Prostate gland (tissue), 2 donors: Measurements from ENCODE around the gene FHIT. TPM values are rescaled to one million over a fixed set of nuclear protein-coding genes. Genes with fewer than 3 reads are reported as not detected.

Experiments
- DNase-seq: peaks from one replicate; pipeline ENCODE4 v3.0.0-alpha.2; 2019; ENCODE audit warnings: low spot score
- H3K27ac ChIP-seq, 2 donors: fragments of 200-600 bp; sonication (generic); 2 replicates each; pipeline ENCODE4 v1.5.1; 2017 to 2019
- H3K27me3 ChIP-seq: fragments of 200-600 bp; sonication (generic); replicated peaks from 2 replicates; pipeline ENCODE4 v1.5.1; 2019; ENCODE audit not compliant: insufficient read depth
- H3K36me3 ChIP-seq, 2 donors: fragments of 200-600 bp; sonication (generic); 1 replicate in 1 of 2; 2 replicates in 1 of 2; pipeline versions ENCODE4 v1.5.1 to v1.8.1; 2017 to 2019
- H3K4me1 ChIP-seq: fragments of 200-600 bp; sonication (generic); replicated peaks from 2 replicates; pipeline ENCODE4 v1.5.1; 2019
- H3K4me3 ChIP-seq, 2 donors: fragments of 200-600 bp; sonication (generic); 2 replicates each; pipeline ENCODE4 v1.5.1; 2017 to 2019
- H3K9me3 ChIP-seq: fragments of 200-600 bp; sonication (generic); 2 replicates; pipeline ENCODE4 v1.5.1; 2017
- CTCF ChIP-seq, 4 experiments: fragments of 200-600 bp in 2 of 4; fragments of 450-650 bp in 2 of 4; sonication (generic) in 2 of 4; IDR thresholded peaks; 1 replicate in 3 of 4; 2 replicates in 1 of 4; pipeline ENCODE4 v1.5.1; 2016 to 2019; ENCODE audit warnings: antibody characterized with exemption in 4 of 4, mild to moderate bottlenecking in 2 of 4, moderate library complexity in 2 of 4
- POLR2A ChIP-seq: fragments of 450-650 bp; IDR thresholded peaks from one replicate; pipeline ENCODE4 v1.6.1; 2016; ENCODE audit warnings: antibody characterized with exemption, mild to moderate bottlenecking
- POLR2AphosphoS5 ChIP-seq: sonication (generic); formaldehyde crosslinking; IDR thresholded peaks from one replicate; pipeline ENCODE4 v1.6.1; 2017; ENCODE audit warnings: antibody characterized with exemption
- WGBS: methylation state at CpG from one replicate; pipeline ENCODE4 v1.1.5; 2018; 5-methylcytosine and 5-hydroxymethylcytosine counted together
- intact Hi-C: fragments of 100-400 bp; cut with DNase I; formaldehyde crosslinking; loops from one replicate; pipeline ENCODE4 v1.14.2; 2022
- total RNA-seq, 2 donors: library from RNA; depleted of rRNA; stranded (reverse); fragments of >200 nt; gene quantifications; one replicate each; pipeline ENCODE4 v1.1.0, GENCODE V29; 2016

The FHIT gene
- total RNA-seq, 2 donors from 2014 or later, result 6.4 to 10.4 TPM

- H3K36me3 ChIP-seq, result no peaks in the 10 kb centered on the region
- DNase-seq, result no peak
- no peaks in the 10 kb centered on the region for H3K27me3 ChIP-seq
- no peak for TF ChIP-seq POLR2AphosphoS5
- TF ChIP-seq CTCF (IDR thresholded peaks at IDR 0.05), result no peak
- TF ChIP-seq POLR2A, result no peak
- H3K4me3 ChIP-seq, result no peak overlapping the region
- no peak overlapping the region for H3K27ac ChIP-seq
- intact Hi-C loops, result no loop called here
- H3K9me3 ChIP-seq, result no peaks in the 10 kb centered on the region
- 70% methylated on average over 3 of the region's 3 CpGs for WGBS
- H3K4me1 ChIP-seq, result no peaks in the 10 kb centered on the region
Observed at GRCh38 chr3:59832702-59833101, 1418.5 kb downstream of the FHIT start.

GRCh38 chr3:59832241-59832640, 1419.0 kb downstream of the FHIT start:
- intact Hi-C loops, result no loop called here
- H3K27ac ChIP-seq, result no peak overlapping the region
- no peaks in the 10 kb centered on the region for H3K27me3 ChIP-seq
- no peak overlapping the region for H3K4me3 ChIP-seq
- H3K9me3 ChIP-seq, result no peaks in the 10 kb centered on the region
- H3K4me1 ChIP-seq, result no peaks in the 10 kb centered on the region
- no peak for TF ChIP-seq POLR2A
- TF ChIP-seq POLR2AphosphoS5, result no peak
- TF ChIP-seq CTCF (IDR thresholded peaks at IDR 0.05), result no peak
- H3K36me3 ChIP-seq, result no peaks in the 10 kb centered on the region
- 98% methylated on average over 3 of the region's 3 CpGs for WGBS
- DNase-seq, result no peak

DNA sequence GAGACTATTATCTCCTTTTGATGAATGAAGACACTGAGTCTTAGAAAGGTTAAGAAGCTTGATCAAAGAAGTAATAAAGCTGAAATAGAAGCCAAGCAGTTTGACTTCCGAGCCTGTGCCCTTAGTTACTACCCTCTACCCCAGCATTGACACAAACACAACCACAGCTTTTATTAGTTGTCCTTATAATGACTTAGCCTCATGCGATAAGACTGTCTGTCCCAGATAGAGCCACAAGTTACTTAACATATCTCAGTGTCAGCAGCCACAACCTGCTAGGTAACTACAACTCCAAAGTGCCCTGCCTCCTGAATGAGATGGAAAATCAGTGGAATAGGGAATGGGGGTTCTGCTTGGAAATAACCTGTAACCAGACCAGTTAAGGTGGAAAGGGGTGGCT, 1419.9 kb downstream of the FHIT start:
- no peaks in the 10 kb centered on the region for H3K4me1 ChIP-seq
- no peak overlapping the region for H3K4me3 ChIP-seq
- H3K27ac ChIP-seq, result no peak overlapping the region
- H3K9me3 ChIP-seq, result no peaks in the 10 kb centered on the region
- H3K27me3 ChIP-seq, result no peaks in the 10 kb centered on the region
- no peak for TF ChIP-seq POLR2A
- no peak for TF ChIP-seq CTCF (IDR thresholded peaks at IDR 0.05)
- no peak for TF ChIP-seq POLR2AphosphoS5
- intact Hi-C loops, result no loop called here
- DNase-seq, result no peak
- 82% methylated on average over 2 of the region's 2 CpGs for WGBS
- H3K36me3 ChIP-seq, result no peaks in the 10 kb centered on the region

GRCh38 chr3:59829527-59829926, 1421.7 kb downstream of the FHIT start:
- no peaks in the 10 kb centered on the region for H3K9me3 ChIP-seq
- DNase-seq, result no peak
- intact Hi-C loops, result no loop called here
- 86% methylated on average over 1 of the region's 1 CpG for WGBS
- no peak overlapping the region for H3K27ac ChIP-seq
- no peaks in the 10 kb centered on the region for H3K4me1 ChIP-seq
- H3K4me3 ChIP-seq, result no peak overlapping the region
- no peaks in the 10 kb centered on the region for H3K27me3 ChIP-seq
- no peaks in the 10 kb centered on the region for H3K36me3 ChIP-seq
- TF ChIP-seq POLR2A (no peak), POLR2AphosphoS5 (no peak), CTCF (IDR thresholded peaks at IDR 0.05) (no peak)

DNA sequence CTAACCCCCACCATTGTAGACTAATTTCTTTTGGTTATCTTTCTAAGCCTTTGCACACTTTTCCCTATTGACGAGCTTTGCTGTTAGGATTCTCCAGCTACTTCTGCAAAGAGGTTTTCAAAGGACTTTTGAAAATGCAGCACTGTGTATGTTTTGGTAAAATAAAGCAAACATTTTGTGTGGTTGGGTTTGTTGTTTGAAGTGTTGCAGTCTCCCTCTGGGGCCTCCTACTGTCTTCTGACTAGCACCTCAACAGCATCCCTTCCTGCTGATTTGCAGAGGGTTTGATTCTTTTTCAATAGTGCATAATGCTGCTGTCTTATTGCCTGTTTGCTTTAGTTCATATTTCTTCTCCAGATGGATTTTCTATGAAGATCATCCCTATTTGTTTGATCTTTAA, 1426.4 kb downstream of the FHIT start:
- no peak for TF ChIP-seq POLR2AphosphoS5
- no peak for TF ChIP-seq POLR2A
- no peak for TF ChIP-seq CTCF (IDR thresholded peaks at IDR 0.05)
- H3K4me1 ChIP-seq, result no peaks in the 10 kb centered on the region
- no peaks in the 10 kb centered on the region for H3K27me3 ChIP-seq
- H3K36me3 ChIP-seq, result no peaks in the 10 kb centered on the region
- WGBS, result 0% methylated on average over 1 of the region's 1 CpG
- H3K27ac ChIP-seq, result no peak overlapping the region
- DNase-seq, result no peak
- intact Hi-C loops, result no loop called here
- H3K4me3 ChIP-seq, result no peak overlapping the region
- no peaks in the 10 kb centered on the region for H3K9me3 ChIP-seq
